NCI-H2107 treated with DMSO at 0.1 percent for 48 hours (cell line): ENCODE measurements around the gene MRGPRE.

Experiments
- DNase-seq: peaks from one replicate; lab custom pipeline; 2025; ENCODE audit not compliant: unreplicated experiment; lab: John Stamatoyannopoulos, UW

MRGPRE gene

DNA sequence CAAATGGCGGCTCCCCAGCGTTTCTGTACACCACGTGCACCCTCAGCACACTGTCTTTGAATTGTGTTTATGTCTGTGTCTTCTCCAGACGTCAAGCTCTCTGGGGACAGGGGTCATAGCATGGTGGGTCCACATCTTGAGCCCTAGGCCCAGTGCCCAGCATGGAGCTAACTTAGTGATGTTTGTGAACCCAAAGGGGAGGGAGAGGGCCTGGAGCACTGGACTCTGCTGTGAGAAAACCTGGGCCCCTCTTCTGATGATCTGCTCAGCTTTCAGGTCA, 17.9 kb downstream of the MRGPRE start:
- DNase-seq, result no peak

DNA sequence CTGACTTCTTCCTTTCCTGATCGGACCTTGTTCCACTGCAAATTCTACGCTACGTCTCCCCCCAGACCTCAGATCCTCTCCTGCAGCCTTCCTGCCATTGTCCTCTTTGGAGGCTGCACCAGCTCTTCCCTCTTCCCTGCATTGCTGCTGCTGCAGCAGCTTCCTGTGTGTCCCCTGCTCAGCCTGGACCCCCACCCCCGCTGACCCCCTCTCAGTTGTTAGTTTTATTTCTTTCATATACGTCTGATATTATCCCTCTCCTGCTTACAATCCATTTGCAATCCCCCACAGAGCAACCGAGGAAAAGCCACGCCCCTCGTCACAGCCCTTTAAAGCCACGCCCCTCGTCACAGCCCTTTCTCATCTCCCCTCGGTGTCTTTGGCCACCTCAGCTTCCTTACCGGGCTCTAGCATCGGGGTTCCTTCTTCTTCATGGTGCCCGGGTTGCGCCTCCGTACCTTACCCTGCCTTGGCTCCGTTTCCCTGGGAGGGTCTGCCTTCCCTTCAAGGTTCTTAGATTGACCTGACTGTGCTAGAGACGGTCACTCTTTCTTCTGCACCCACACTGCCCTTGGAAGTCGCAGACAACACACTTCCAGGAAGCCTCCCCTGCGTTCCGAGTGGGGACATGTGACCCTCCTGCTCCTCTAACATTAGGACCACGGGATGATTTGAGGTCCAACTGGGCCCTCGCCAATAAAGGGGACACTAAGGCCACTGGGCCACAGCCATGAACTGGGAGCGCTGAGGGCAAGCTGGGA, 18.4 kb downstream of the MRGPRE start:
- no peak for DNase-seq

DNA sequence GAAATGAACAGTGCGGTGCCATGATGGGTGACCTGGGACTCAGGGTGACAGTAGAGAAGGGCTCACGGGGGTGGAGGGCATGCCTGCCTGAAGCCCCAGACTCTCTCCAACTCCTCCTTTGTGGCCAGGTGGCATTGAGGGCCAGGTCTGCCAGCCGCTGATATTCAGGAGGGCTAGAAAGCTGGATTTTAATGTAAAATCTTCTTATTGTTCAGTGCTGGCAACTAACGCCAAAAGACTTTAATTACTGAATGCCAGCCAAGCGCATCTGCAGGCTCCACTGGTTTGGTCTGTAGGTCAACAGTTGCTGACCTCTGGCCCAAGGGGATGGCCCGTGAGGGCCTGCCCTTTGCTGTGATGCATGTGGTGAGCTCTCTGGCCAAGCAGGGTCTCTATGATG, 23.9 kb downstream of the MRGPRE start:
- no peak for DNase-seq

DNA sequence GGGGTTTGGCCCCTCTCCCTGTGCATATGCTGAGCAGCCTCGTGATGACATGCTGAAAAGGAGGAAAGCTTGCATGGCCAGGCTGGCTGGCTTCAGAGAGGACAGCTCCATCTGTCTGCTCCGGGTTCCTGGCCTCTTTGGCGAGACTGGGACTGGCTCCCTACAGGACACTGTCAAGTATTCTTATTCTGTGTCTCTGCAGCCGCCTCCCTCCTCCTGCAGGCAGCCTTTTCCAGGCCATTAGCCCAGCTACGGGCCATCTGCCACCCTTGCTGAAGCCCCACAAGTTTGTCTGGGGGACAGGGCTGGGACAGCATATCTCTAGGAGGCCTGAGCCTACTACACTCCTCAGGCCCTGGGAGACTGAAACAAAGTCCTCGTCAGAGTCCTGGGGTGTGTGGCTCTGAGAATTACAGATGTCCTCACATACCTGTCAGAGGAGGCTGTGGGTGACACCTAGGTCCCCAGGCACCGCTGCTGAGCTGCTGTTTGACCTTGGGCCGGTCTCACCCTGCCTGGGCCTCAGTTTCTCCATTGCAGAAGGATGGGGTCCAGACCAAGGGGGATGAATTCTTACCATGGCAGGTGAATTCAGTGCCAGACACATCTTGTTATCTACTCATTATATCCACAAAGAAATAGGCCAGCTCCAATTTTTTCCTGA, 24.6 kb downstream of the MRGPRE start:
- no peak for DNase-seq

DNA sequence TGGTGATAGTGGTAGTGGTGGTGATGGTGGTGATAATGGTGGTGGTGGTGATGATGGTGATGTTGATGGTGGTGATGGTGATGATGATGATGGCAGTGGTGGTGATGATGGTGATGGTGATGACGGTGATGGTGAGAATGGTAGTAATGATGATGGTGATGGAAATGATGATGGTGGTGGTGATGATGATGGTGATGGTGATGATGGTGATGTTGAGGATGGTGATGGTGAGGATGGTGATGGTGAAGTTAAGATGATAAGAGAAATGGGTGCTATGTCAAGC, 25.4 kb downstream of the MRGPRE start:
- DNase-seq, result no peak

DNA sequence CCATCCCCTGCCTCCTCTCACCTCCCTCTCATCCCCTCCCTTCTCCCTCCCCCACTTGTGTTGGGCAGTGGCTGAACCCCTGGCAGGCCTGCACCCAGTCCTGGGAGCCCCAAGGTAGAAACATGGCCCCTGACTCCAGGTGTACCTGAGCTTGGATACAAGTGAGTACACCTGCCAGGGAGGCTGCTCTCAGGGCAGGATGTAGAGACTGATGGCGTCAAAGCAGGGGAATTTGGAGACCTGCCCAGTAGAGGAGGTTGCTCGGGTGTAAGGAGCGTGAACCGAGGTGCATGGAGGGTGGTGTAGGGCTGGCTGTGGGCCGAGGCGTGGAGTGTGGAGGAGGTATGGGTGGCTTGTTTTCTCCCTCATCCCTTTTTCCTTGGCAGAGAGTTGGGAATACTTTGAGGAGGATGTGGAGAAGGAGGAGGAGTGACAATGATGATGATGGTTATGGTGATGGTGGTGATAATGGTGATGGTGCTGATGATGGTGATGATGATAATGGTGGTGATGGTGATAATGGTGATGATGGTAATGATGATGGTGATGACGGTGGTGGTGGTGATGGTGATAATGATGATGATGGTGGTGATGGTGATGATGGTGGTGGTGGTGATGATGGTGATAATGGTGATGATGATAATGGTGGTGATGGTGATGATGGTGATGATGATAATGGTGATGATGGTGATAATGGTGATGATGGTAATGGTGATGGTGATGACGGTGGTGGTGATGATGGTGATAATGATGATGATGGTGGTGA, 25.9 kb downstream of the MRGPRE start:
- no peak for DNase-seq

DNA sequence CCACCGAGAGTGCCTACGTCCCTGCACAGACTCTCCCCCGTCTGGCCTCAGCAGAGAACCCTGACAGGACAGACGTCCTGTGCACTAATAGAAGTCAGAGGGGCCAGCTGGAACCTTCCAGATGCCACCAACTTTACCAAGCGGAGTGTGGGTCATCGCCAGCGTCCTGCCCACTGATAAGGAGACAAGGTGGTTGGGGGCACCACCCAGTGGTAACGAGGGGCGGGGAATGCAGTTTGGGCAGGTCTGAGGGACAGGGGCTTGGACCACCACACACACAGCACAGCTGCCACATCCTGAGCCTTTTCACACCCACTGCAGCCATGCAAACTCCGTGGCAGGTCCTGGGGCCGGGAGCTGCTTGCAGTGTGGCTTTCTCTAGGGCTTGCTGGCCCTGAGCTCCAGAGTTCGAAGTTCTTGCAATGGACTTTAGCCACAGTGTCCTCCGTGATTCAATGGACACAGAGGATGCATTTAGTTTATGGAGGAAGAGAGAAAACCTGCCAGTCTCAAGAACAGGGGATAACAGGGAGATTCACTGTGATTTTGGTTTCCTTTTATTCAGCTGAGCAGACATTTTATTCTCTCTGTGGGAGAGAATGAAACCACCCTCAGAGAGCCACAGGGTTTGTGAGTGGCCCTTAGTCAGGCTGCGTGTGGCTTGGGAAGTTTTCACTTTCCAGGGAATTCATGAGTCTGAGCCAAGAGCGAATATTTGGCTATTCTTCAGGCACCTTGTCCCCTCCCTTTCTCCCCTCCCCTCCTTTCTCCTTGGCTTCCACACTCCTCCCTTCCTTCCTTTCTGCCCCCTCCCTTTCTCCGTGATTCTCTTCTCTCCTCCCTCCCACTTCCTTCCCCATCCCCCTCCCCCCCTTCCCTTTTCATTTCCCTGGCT, 26.7 kb downstream of the MRGPRE start:
- DNase-seq, result no peak

DNA sequence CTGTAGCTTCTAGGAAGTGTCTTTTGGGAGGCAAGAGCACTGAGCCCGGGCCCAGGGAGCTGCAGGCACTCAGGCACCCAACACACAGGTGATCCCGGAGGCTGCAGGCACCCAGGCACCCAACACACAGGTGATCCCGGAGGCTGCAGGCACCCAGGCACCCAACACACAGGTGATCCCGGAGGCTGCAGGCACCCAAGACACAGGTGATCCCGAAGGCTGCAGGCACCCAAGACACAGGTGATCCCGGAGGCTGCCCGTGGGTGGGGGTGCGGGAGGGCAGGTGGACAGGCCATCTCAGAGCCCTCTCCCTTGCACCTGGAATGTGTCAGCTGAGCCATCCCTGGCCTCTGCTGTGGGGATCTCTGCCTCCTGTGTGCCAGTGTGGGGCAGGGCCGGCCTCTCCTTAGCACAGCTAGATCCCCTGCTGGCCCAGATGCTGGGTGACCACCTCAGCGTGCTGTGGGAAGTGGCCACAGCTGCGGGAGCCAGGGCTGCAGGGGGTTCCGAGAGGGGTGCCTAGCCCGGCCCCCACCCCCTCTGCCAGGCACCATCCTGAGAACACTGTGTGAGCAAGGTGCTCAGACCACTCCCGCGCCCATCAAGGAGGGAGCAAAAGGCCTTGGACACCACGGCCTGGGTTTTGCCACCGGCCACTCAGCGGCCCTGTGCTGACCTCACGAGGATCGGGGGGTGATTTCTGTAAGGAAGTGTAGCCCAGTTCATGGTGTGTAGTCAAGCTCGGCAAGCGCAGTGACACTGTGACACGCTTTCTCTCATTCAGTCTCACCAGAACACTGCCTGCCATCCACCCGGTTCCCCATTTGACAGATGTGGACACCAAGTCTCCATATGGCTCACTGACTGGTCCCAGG, 27.8 kb downstream of the MRGPRE start:
- no peak for DNase-seq

DNA sequence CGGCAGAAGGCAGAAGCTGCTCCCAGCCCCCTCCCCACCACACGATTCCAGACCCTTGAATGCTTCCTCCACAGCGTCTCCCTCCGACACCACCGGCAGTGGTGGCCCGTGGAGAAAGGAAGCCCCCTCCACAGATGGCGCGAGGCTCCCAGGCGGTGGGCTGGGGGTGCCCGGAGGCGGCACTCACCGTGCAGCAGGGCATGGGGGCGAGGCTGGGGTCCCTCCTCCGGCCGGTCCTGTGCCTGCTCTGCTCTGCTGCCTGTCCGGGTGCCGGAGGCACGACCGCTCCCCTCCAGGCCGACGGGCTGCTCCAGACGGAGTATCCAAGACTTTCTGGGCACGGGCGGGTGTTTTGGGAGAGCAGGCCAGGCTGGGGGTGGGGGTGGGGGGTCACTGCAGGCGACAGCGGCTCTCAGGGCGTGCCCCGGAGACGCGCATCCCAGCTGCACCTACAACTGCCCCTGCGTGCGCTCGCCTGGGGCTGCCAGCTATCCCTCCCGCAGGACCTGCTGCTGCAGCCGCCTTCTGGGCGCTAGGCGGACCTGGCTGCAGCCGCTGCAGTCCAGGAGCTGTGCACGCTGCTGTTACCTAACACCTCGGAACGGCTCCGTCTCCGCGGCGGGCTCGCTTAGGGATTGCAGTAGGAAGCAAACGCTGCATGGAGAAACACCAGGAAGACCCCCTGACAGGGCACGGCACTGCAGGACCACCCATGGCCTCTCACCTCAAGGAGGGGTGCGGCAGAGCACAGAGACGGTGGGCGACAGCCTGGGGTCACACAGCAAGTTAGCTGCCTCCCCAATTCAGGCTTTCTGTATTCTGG, 28.8 kb downstream of the MRGPRE start:
- DNase-seq, result no peak

DNA sequence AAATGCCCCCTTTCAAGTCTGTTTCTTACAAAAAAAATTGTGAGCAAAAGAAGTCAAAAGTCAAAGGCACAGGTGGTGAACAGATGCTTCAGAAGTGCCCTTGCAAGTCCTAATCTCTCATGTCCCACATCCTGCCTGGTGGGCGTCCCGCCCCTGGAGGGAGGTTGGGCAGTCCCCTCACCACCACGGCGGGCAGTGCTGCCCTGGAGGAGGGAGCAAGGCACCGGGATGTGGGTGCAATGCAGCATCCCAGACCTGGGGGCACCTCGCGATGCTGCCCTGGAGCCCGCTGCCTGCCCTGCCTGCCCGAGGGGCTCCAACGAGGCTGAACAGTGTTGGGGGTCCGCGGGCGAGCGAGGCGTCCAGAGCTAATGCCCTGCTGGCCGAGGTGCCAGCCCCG, 29.5 kb downstream of the MRGPRE start:
- DNase-seq, result no peak

DNA sequence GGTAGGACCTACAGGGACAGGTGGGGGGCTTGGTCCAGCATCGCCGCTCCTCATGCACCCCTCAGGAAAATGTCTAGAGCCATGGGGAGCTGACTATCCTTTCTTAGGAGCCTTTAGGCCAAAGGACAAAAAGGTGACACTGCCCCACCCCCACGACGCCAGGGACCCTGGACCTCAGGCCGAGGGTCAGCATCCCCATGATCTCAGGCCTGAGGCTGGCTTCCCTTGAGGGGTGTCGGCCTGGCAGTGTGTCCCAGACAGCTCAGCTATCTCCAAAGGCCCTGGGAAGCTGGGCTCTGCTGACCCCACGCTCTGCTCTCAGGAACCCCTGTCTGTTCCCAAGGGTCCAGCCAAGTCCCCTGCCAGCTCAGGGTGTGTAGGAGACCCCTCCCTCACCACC, 29.9 kb downstream of the MRGPRE start:
- no peak for DNase-seq

DNA sequence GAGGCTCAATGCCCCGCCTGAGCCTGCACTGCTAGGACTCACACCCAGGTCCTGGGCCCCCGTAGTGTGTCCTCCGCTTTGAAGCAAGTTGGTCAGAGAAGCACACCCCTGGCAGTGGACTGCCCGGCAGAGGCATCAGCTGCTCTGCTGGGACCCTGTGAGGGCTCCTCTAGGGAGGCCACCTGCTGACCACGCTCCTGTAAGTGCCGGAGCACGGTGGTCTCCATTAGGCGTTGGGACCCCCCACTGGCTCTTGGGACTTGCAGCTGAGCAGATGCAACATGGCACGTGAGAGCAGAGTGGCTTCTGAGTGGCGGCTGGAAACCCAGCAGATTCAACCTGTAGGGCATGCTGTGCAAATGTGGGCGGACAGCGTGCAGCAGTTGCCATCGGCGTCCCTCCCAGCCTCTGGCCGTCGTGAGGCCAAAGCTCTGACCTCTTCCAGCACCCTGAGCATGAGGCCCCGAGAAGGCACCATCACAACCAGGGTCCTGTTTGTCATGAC, 30.5 kb downstream of the MRGPRE start:
- no peak for DNase-seq

DNA sequence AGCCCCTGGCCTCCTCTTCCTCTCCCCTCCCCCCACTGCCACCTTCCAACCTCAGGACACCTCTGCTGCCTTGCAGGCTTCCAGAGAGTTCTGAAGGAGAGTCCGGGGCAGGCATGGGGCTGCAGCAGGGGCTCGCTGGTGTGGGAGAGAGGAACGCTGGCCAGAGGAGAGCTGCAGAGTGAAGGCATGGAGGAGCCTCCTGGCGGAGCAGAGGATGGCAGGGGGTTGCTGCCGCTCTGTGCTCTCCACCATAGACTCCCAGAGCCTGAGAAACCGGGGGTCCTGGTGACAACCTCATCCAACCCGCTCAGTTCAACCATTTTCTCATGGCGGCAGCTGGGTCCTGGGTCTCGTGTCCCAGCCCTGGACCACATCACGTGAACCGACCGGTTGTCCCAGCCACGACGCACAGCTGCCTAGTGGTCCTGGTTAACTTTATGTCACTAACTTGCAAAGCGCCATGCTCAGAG, 31.1 kb downstream of the MRGPRE start:
- DNase-seq, result no peak

DNA sequence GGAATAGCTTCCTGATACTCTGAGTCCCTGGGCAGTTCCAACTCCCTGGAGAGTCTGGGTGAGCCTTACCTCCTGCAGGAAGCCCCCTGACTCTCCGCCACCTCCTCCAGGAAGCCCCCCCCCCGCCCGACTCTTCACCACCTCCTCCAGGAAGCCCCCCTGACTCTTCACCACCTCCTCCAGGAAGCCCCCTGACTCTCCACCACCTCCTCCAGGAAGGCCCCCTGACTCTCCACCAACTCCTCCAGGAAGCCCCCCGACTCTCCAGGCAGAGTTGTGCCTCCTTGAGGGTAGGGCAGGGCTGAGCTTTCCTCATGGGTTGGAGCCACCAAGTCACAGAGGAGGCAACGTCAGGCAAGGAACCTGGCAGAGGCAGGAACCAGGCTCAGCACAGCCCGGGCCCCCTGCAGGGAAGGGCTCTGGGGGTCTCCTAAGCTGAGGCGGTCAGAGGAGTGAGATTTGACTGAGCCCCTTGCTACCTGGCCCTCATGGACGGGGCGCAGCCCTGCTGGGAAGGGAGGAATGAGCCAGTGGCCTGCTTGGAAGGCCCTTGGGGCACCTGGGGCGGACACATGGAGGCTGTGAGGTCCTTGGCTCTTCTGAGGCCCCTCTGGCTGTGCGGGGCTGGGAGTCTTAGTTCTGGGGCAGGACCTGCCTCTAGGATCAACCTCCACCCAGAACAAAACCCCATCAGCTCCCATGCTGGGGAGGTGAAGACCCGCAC, 31.7 kb downstream of the MRGPRE start:
- DNase-seq, result no peak

DNA sequence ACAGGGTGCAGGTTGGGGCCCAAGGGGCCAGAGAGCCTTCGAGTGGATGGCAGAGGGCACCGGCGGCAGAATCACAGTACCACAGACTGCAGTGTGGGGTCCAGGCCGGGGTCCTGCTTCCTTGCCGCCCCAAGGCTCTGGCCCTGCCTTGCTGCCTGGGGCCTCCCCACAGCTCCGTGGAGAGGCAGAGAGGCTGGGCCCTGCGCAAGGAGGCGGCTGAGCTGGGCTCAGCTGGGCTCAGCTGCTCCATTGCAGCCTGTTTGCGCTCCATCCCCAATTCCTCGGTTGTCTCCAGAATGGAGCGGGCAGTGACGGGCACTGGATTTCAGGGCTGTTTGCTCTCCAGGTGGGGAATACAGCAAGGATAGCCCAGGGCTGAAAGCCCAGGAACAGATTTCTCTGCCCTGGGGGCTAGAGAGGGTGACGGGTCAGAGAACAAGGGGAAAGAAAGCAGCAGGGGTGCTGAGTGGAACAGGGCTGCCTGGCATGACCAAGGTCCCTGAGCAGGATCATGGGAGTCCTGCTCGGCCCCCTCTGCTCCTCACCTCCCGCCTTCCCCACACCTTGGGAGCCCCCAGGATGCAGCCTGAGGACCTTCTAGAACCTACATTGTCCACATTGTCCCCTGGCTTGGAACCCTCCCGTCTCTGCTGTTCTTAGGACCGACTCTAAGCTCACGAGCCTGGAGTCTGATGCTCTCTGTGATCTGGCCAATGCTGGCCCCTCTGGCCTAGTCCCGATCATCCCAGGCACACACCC, 32.5 kb downstream of the MRGPRE start:
- DNase-seq, result no peak

DNA sequence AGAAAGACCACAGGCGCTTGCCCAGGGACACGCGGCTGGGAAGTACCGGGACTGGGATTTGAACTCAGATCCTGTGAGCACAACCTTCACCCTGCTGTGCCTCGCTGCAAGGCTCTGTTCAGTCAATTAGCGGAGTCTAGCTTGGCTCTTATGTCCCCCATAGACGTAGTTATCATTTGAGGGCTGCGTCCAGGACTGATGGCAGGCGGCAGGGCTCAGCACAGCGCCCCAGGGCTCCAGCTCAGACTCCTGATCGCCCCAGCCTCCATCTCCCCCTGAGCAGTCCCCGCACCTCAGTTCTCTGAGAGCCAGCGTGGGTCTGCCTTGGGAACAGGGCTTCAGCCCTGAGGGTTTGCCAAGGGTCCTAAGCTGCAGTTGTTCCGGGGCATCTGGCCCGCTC, 33.4 kb downstream of the MRGPRE start:
- no peak for DNase-seq

DNA sequence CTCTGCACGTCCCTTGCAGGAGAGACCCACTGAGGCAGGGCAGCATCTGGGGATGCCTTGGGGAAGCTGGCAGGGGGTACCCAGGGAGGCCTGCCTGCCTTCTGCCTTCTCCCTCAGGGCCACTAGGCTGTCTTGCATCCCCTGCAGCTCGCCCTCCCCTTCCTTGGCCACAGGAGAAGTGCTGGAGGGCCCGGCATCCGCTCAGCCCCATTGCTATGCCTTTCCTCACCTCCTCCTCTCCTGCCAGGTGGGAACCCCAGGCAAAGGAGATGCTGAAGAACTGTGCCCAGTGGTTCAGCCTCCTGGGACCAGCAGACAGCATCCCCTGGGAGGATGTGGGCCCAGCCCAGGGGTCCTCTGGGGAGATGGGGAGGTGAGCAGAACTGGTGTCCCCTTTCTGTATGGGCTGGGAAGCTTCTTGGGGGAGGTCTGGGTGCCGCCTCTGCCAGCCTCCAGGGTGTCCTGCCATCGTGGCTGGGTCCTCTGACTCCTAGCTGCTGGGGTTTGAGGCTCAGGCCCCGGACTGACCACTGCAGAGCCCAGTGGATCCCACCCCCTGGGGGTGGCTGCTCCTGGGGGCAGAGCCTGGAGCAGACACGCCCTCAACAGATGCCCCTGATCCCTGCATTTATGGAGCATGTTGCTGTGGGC, 34.2 kb downstream of the MRGPRE start:
- no peak for DNase-seq
